Measurements from ENCODE around the gene HYAL1. TPM values are rescaled to one million over a fixed set of nuclear protein-coding genes. Genes with fewer than 3 reads are reported as not detected.

HYAL1 gene
- total RNA-seq, 1 experiment from 2014 or later = 0.37 TPM

- no peak for DNase-seq (ENCODE audit: low spot score)
- ChIA-PET CTCF (no interaction called here), POLR2A (ENCODE audit: low non-redundant PET) (no interaction called here)
- TF ChIP-seq CTCF (conservative IDR thresholded peaks at IDR 0.05; ENCODE audit: low read depth, low read length) (no peak), EZH2 (IDR thresholded peaks at IDR 0.05; ENCODE audit: borderline replicate concordance, low read depth, low read length, poor library complexity, severe bottlenecking) (no peak)
- no TSS peak for BruUV-seq (replicated peaks)
- H3K9me3 ChIP-seq (ENCODE audit: low read depth, low read length, poor library complexity, severe bottlenecking) = no peaks in the 10 kb centered on the region
- H3K4me3 ChIP-seq (ENCODE audit: low read depth, low read length, poor library complexity, severe bottlenecking) = no peak overlapping the region
- no peaks in the 10 kb centered on the region for H3K36me3 ChIP-seq (ENCODE audit: insufficient read depth, low read length, poor library complexity, severe bottlenecking)
- no peak overlapping the region for H3K27ac ChIP-seq (ENCODE audit: low read depth, low read length, poor library complexity, severe bottlenecking)
- intact Hi-C loops (cut with micrococcal nuclease; ENCODE audit: unreplicated experiment) = no loop called here
- peaks cover 6% of the 10 kb centered on the region for H3K4me1 ChIP-seq (ENCODE audit: insufficient read depth, low read length, poor library complexity, severe bottlenecking)
- H3K27me3 ChIP-seq (replicated peaks; ENCODE audit: insufficient read depth, low read depth, low read length, poor library complexity) = no peaks in the 10 kb centered on the region
Measured at GRCh38 chr3:50341996-50342650, 38.7 kb upstream of the HYAL1 start.

GRCh38 chr3:50341537-50341936, 38.2 kb upstream of the HYAL1 start:
- DNase-seq (ENCODE audit: low spot score) = no peak
- H3K4me1 ChIP-seq (ENCODE audit: insufficient read depth, low read length, poor library complexity, severe bottlenecking) = peaks cover 6% of the 10 kb centered on the region
- H3K27ac ChIP-seq (ENCODE audit: low read depth, low read length, poor library complexity, severe bottlenecking) = no peak overlapping the region
- H3K36me3 ChIP-seq (ENCODE audit: insufficient read depth, low read length, poor library complexity, severe bottlenecking) = no peaks in the 10 kb centered on the region
- no peaks in the 10 kb centered on the region for H3K27me3 ChIP-seq (replicated peaks; ENCODE audit: insufficient read depth, low read depth, low read length, poor library complexity)
- ChIA-PET CTCF (no interaction called here), POLR2A (ENCODE audit: low non-redundant PET) (no interaction called here)
- intact Hi-C loops (cut with micrococcal nuclease; ENCODE audit: unreplicated experiment) = no loop called here
- H3K4me3 ChIP-seq (ENCODE audit: low read depth, low read length, poor library complexity, severe bottlenecking) = no peak overlapping the region
- TF ChIP-seq CTCF (conservative IDR thresholded peaks at IDR 0.05; ENCODE audit: low read depth, low read length) (no peak), EZH2 (IDR thresholded peaks at IDR 0.05; ENCODE audit: borderline replicate concordance, low read depth, low read length, poor library complexity, severe bottlenecking) (no peak)
- no TSS peak for BruUV-seq (replicated peaks)
- H3K9me3 ChIP-seq (ENCODE audit: low read depth, low read length, poor library complexity, severe bottlenecking) = no peaks in the 10 kb centered on the region

GRCh38 chr3:50340448-50341329, 37.3 kb upstream of the HYAL1 start, which contains the start of gene RASSF1:
RASSF1 (minus strand) TSS chr3:50340836; CDS start chr3:50340805, 31 bp downstream.
- DNase-seq (ENCODE audit: low spot score) = no peak
- Histone ChIP-seq H3K36me3 (ENCODE audit: insufficient read depth, low read length, poor library complexity, severe bottlenecking) (no peaks in the 10 kb centered on the region), H3K27me3 (replicated peaks; ENCODE audit: insufficient read depth, low read depth, low read length, poor library complexity) (no peaks in the 10 kb centered on the region), H3K4me1 (ENCODE audit: insufficient read depth, low read length, poor library complexity, severe bottlenecking) (peaks cover 2% of the 10 kb centered on the region), H3K27ac (ENCODE audit: low read depth, low read length, poor library complexity, severe bottlenecking) (no peak within 1 kb of the TSS), H3K4me3 (ENCODE audit: low read depth, low read length, poor library complexity, severe bottlenecking) (no peak within 1 kb of the TSS), H3K9me3 (ENCODE audit: low read depth, low read length, poor library complexity, severe bottlenecking) (no peaks in the 10 kb centered on the region)
- CTCF ChIA-PET = no interaction called here
- no TSS peak for BruUV-seq (replicated peaks)
- intact Hi-C loops (cut with micrococcal nuclease; ENCODE audit: unreplicated experiment) = no loop called here
- POLR2A ChIA-PET (ENCODE audit: low non-redundant PET) = no interaction called here
- no peak for TF ChIP-seq EZH2 (IDR thresholded peaks at IDR 0.05; ENCODE audit: borderline replicate concordance, low read depth, low read length, poor library complexity, severe bottlenecking)
- no peak for TF ChIP-seq CTCF (conservative IDR thresholded peaks at IDR 0.05; ENCODE audit: low read depth, low read length)

Data from A673 (cell line).